Activated T-helper 1 cell treated with Interleukin-2 at 50 U/mL for 16 hours (primary cell): Measurements from ENCODE around the gene RPUSD1.
"Not testable (repeated sequence)": the region's sequence is repeated elsewhere in the genome, so short reads cannot be mapped to it uniquely, and the experiment has no call there.

ENCODE experiments used
- DNase-seq: peaks from one replicate; pipeline ENCODE4 v3.0.0-alpha.2; 2020; ENCODE audit warnings: low read depth

The RPUSD1 gene

GRCh38 chr16:787978-788398 is at the start of gene RPUSD1:
Gene RPUSD1 (minus strand): TSS chr16:788381. CDS start chr16:787737, 644 bp downstream.
- no peak for DNase-seq

- not testable (repeated sequence) for DNase-seq
These were observed 48.6 kb upstream of the RPUSD1 start for GRCh38 chr16:836822-837221.

- no peak for DNase-seq
These were observed 48.0 kb upstream of the RPUSD1 start for GRCh38 chr16:836221-836620.

DNA sequence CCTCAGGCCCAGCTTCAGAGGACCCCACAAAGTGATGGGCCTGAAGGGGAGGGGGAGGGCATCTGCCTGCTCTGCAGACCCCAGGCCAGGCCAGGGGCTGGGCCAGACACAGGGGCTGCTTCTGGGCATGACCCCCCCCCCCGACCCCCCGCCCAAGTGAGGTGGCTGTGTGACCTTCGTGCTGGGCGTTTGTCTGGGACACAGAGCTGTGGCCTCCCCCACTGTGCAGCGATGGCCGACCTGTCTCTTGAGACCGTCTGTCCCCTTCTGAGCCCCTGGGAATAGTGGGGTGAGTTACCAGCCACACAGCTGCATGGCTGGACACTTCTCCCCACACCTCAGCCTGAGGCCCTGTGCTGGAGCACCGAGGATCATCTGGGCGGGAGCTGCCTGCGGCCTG is 47.2 kb upstream of the RPUSD1 start:
- no peak for DNase-seq

DNA sequence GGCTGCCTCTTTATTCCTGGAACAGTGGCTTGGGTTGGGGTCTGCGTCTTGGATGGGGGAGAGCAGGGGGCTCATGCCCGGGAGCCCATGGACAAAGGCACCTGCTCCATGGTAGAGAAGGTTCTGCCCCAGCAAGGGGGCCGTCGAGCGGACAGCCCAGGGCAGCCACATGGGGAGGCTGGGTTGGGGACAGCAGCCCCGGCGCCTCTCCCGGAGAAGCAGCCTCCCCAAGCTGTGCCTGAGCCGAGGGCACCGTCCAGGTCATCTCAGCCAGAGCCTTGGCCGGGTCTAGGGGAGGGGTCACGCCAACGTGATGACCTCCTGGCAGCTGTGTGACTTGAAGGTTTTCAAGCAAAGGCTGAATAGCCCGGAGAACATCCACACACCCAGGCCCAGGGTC is 45.2 kb upstream of the RPUSD1 start:
- no peak for DNase-seq

GRCh38 chr16:832652-833336 is 44.6 kb upstream of the RPUSD1 start:
- DNase-seq = no peak

DNA sequence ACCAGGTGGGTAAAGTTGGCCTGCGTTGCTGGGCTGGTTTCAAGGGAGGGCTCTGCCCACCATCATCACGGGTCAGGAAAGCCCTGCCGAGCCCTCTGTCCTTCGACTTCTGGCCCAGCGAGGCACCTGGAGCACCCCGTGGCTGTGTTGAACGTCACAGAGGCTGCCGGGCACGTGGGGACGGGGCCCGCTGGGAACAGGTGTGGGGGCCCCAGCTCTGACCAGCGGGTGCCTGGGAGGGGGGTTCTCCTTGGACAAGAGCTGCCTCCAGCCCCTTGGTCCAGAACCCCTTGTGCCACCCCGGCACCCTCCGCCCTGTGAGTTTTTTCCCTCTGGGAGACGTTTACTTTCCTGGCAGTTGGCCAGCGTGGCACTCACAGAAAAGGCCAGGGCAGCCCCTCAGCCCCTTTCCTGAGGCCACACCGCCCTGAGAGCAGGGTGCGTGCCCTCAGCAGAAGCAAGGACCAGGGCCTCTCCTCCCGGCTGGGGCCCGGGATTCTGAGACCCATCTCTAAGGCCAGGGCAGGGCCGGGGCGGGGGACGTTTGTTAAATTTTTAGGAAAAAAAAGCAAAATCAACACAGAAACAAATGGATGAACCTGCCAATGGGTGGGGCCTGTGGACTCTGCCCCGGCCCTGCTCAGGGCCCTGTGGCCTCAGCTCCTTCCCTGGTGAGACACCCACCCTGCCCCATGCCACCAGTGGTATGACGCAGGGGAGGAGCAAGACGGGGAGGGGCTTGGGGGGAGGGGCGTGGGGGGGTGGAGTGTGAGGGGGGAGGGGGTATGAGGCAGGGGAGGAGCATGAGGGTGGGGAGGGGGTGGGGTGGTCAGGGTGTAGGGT is 43.6 kb upstream of the RPUSD1 start:
- DNase-seq = no peak

GRCh38 chr16:830871-831570 is 42.8 kb upstream of the RPUSD1 start:
- no peak for DNase-seq

- no peak for DNase-seq
These were observed 42.1 kb upstream of the RPUSD1 start for GRCh38 chr16:830107-830870.

- no peak for DNase-seq
These were observed 40.7 kb upstream of the RPUSD1 start for GRCh38 chr16:828891-829290.

DNA sequence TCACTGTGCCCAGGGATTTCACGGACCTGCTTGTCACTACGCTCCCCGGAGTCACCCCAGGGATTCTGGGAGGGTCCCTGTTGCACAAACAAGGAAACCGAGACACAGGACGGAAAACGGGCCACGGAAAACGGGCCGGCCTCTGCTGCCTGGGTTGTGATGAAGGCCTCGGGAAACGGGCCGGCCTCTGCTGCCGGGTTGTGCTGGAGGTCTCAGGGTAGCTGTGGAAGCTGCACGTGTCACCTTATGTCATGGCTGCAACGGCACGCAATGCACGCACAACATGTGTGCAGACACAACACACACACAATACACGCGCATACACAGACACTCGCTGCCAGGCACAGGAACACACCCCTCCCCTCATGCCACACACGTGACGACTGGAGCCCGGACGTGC is 39.3 kb upstream of the RPUSD1 start:
- DNase-seq = no peak

DNA sequence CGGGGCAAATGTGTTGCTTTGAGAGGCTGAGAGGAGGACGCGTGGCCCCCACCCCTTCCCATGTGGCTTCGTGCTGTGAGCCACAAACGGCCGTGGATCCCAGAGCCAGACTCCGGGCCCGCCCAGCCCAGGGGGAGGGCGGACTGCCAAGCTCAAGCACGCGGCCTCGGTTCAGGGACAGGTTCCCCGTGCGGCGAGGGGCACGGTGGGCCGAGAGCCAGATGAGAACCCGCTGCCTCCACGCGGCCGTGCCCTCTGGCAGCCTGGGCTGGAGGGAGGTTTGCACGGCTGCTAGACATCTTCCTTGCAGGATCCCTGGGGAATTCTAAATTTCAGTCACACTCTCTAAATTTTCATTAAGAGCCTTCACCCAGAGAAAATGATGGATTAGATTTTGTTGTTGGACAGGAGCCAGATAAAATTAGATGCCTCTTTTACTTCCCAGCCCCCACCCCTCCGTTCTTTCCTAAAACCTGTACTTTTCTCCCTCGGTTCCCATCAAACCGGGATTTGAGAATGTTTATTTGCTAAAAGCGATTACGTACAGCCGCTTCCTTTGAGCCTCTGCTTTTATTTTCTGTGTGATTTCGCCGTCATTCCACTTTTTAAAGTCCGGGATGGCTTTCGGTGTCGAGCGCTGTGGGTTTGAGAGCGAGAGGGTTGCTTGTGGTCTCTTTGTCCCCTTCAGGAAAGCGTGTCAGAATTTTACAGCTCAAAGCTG is 37.3 kb upstream of the RPUSD1 start:
- DNase-seq = no peak

DNA sequence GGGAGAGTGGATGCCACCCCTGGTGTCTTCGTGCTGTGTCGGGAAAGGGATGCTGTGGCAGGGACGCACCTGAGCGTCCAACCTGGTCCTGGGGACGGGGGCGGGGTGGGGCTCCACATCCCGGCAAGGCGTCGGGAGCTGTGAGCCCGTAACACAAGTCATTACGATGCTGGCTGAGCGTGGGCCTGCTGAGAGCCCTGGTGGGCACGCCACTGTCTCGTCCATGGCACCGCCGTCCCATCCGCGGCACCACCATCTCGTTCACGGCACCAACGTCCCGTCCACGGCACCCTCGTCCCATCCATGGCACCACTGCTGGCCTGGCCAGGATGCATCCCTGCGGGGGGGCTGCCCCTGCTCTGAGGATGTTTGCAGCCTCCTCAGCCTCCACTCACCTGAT is 36.4 kb upstream of the RPUSD1 start:
- DNase-seq = no peak

DNA sequence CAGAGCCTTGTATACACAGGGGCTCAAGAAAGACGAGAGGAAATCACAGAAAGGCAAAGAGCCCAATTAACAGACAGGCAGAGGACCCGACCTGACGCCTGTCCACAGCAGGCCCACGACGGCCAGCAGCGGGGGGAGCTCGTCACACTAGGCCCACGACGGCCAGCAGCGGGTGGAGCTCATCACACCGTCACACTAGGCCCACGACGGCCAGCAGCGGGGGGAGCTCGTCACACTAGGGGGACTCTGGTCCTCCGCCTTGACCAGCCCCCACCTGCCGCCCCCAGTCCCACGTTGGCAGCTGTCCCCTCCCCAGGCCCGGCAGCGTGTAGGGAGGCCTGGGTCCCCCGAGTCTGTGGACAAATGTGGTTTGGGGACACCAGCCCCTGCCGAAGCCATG is 36.0 kb upstream of the RPUSD1 start:
- DNase-seq = no peak

- no peak for DNase-seq
These were observed 34.7 kb upstream of the RPUSD1 start for GRCh38 chr16:822909-823297.

DNA sequence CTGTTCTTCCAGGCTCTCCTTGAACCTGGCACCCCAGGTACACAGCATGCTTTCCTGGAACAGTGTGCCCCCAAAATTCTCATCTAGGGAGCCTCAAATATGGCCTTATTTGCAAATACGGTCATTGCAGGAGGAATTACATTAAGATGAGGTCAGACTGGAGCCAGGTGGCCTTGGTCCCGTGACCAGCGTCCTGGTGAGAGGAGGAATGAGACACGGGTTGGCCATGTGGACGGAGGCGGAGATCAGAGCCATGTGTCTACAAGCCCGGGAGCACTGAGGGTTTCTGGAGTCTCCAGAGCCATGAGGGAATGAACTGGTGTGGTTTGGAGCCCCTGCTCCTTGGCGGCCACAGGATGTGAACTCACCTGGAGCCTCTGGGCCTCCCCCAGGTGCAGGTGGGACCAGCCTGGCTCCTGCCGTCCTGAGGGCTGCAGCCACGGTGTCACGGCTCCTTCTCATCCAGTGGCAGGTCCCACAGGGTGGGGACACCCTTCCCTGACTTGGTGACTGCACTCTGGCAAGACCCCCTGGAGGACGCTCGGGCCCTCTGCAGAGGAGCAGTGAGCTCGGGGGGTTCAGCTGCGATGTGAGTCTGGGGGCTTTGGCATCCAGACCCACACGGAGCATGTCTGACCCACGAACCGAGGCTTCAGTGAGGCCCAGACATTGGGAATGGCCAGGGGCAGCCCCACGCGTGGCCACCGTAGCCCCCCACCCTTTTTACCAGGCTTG is 34.2 kb upstream of the RPUSD1 start:
- DNase-seq = no peak

DNA sequence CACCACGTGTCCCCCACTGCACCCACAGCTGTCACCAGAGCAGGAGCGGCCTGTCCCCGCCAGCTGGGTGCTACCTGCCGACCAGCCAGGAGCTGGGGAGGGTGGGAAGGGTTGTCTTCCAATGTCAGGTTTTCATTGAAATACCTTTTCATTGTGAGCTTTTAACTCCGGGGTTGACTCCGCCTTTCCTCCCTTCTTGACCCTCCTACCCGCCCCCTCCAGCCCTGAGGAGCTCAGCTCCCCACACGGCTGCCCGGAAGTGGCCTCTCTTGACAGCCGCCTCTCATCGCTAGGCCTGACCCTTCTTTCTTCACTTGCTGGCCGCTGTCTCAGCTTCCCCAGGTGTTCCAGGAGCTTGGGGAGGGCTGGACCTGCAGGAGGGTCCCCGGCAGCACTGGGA is 33.6 kb upstream of the RPUSD1 start:
- DNase-seq = no peak

GRCh38 chr16:820748-821147 is 32.6 kb upstream of the RPUSD1 start:
- DNase-seq = no peak

GRCh38 chr16:820044-820408 is 31.8 kb upstream of the RPUSD1 start:
- DNase-seq = not testable (repeated sequence)

DNA sequence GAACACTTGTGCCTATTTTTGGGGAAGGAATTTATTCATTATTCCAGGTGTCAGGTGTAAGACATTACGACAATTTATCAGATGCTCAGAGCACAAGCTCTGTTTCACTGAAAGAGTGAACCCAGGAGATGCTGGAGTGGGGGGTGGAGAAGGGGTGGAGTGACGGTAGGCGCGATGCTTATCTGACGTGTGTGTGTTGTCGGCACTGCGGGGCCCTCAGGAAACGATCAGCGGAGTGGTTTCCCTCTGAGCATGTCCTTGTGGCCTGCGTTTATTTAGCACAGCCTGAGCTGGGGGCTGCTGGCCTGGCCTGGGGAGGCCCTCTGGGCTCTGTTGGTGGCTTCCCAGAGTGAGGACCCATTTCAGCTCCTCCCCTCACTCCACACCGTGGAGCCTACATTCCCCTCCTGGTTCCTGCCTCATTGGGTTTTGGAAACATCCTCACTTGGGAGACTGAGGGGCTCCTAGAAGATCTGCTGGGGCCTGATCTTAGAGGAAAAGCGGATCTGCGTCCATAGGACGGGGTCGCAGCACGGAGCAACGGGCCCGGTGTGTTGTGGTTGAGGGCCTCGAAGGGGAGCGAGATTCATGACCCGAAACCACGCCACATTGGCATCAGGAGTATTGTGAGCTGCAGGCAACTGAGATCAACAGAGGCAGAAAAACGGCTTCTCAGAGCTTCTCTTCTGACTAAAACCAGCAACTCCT is 31.3 kb upstream of the RPUSD1 start:
- DNase-seq = no peak
